HL-60/S4 (cell line): ENCODE results near the gene IFT122.
"Not testable (repeated sequence)": the region's sequence is repeated elsewhere in the genome, so short reads cannot be mapped to it uniquely, and the experiment has no call there.

ENCODE experiments used
- in situ Hi-C: fragments of 300-500 bp; cut with MboI; formaldehyde crosslinking; loops from 2 replicates; pipeline ENCODE4 v1.14.3; 2022; ENCODE audit warnings: low sequenced_read_pairs

IFT122 gene

GRCh38 chr3:129530821-129531220 is 90.8 kb downstream of the IFT122 start:
- in situ Hi-C loops = no loop called here

- in situ Hi-C loops = no loop called here
Observed at GRCh38 chr3:129531699-129532098, 91.7 kb downstream of the IFT122 start.

- in situ Hi-C loops = no loop called here
Observed at GRCh38 chr3:129532261-129532660, 92.2 kb downstream of the IFT122 start.

- in situ Hi-C loops = no loop called here
Observed at GRCh38 chr3:129533406-129533805, 93.4 kb downstream of the IFT122 start.

GRCh38 chr3:129534428-129535027 is 94.5 kb downstream of the IFT122 start:
- in situ Hi-C loops = no loop called here

- in situ Hi-C loops = no loop called here
Observed at GRCh38 chr3:129535075-129535474, 95.1 kb downstream of the IFT122 start.

- in situ Hi-C loops = no loop called here
Observed at GRCh38 chr3:129536374-129536667, 96.3 kb downstream of the IFT122 start.

GRCh38 chr3:129536804-129537203 is 96.8 kb downstream of the IFT122 start:
- in situ Hi-C loops = no loop called here

- in situ Hi-C loops = no loop called here
Observed at GRCh38 chr3:129539206-129539605, 99.2 kb downstream of the IFT122 start.

- in situ Hi-C loops = no loop called here
Observed at GRCh38 chr3:129540776-129541516, 100.9 kb downstream of the IFT122 start.

GRCh38 chr3:129542747-129543146 is 102.7 kb downstream of the IFT122 start:
- in situ Hi-C loops = no loop called here

GRCh38 chr3:129543156-129543790 is 103.2 kb downstream of the IFT122 start, which contains the start of gene H1-8:
H1-8 (plus strand) TSS chr3:129543175; CDS start chr3:129543219, 44 bp downstream.
- in situ Hi-C loops = no loop called here

GRCh38 chr3:129543999-129544398 is 104.0 kb downstream of the IFT122 start:
- in situ Hi-C loops = no loop called here

- in situ Hi-C loops = not testable (repeated sequence)
Observed at GRCh38 chr3:129545951-129546350, 105.9 kb downstream of the IFT122 start.

- in situ Hi-C loops = no loop called here
Observed at GRCh38 chr3:129547241-129547640, 107.2 kb downstream of the IFT122 start.

- in situ Hi-C loops = no loop called here
Observed at GRCh38 chr3:129548104-129548965, 108.3 kb downstream of the IFT122 start.

GRCh38 chr3:129549006-129549800 is 109.2 kb downstream of the IFT122 start:
- in situ Hi-C loops = no loop called here

GRCh38 chr3:129549805-129550204 is 109.8 kb downstream of the IFT122 start:
- in situ Hi-C loops = no loop called here

- in situ Hi-C loops = no loop called here
Observed at GRCh38 chr3:129552287-129553050, 112.4 kb downstream of the IFT122 start.

- in situ Hi-C loops = no loop called here
Observed at GRCh38 chr3:129553171-129553570, 113.1 kb downstream of the IFT122 start.
